ENCODE measurements around the gene GET4. TPM values are rescaled to one million over a fixed set of nuclear protein-coding genes. Genes with fewer than 3 reads are reported as not detected.

GET4 gene
- polyA plus RNA-seq, 1 of the 3 experiments (the other 2 are of a cell fraction): 63.1 TPM

GRCh38 chr7:835485-836401, 40.6 kb upstream of the GET4 start:
- ChIA-PET POLR2A (no interaction called here), CTCF (interaction anchor here (0.6 to 11.8 kb wide), 16 partner anchors 8 to 131 kb away, joined by 3 to 112 read pairs (median 5); partner anchors contain the start of gene GET4)
- no peak overlapping the region for H3K9ac ChIP-seq
- peaks cover 22% of the 10 kb centered on the region for H4K20me1 ChIP-seq (ENCODE audit: insufficient read depth)
- H3K9me3 ChIP-seq: no peaks in the 10 kb centered on the region
- DNase-seq: no peak
- WGBS (ENCODE audit: low lambda C conversion rate): 90% methylated on average over 27 of the region's 27 CpGs
- H3K79me2 ChIP-seq (ENCODE audit: insufficient read depth): peaks cover 88% of the 10 kb centered on the region
- H3K36me3 ChIP-seq (replicated peaks in 1 of 2; ENCODE audit: control insufficient read depth in 1 of 2, insufficient read depth in 2 of 2, low read length in 1 of 2): peaks cover 20 to 33% of the 10 kb centered on the region in 2 experiments
- H3K4me1 ChIP-seq (ENCODE audit: control insufficient read depth in 1 of 2, insufficient read depth in 2 of 2, low read depth in 1 of 2, low read length in 1 of 2): peaks cover 12 to 23% of the 10 kb centered on the region in 2 experiments; a peak in 3 of 4 replicates
- H3K27me3 ChIP-seq (ENCODE audit: insufficient read depth): no peaks in the 10 kb centered on the region
- peaks cover 30% of the 10 kb centered on the region for H3F3A ChIP-seq (replicated peaks; ENCODE audit: insufficient read depth)
- TF ChIP-seq USF1 (IDR thresholded peaks at IDR 0.05; ENCODE audit: borderline replicate concordance, low read depth) (no peak), SMC3 (IDR thresholded peaks at IDR 0.05; ENCODE audit: low read depth, low read length) (no peak), ELF1 (IDR thresholded peaks at IDR 0.05) (no peak)
- TF ChIP-seq, protein P1, sequence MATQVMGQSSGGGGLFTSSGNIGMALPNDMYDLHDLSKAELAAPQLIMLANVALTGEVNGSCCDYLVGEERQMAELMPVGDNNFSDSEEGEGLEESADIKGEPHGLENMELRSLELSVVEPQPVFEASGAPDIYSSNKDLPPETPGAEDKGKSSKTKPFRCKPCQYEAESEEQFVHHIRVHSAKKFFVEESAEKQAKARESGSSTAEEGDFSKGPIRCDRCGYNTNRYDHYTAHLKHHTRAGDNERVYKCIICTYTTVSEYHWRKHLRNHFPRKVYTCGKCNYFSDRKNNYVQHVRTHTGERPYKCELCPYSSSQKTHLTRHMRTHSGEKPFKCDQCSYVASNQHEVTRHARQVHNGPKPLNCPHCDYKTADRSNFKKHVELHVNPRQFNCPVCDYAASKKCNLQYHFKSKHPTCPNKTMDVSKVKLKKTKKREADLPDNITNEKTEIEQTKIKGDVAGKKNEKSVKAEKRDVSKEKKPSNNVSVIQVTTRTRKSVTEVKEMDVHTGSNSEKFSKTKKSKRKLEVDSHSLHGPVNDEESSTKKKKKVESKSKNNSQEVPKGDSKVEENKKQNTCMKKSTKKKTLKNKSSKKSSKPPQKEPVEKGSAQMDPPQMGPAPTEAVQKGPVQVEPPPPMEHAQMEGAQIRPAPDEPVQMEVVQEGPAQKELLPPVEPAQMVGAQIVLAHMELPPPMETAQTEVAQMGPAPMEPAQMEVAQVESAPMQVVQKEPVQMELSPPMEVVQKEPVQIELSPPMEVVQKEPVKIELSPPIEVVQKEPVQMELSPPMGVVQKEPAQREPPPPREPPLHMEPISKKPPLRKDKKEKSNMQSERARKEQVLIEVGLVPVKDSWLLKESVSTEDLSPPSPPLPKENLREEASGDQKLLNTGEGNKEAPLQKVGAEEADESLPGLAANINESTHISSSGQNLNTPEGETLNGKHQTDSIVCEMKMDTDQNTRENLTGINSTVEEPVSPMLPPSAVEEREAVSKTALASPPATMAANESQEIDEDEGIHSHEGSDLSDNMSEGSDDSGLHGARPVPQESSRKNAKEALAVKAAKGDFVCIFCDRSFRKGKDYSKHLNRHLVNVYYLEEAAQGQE (IDR thresholded peaks at IDR 0.05; ENCODE audit: low read depth, low read length): no peak
- H3K4me3 ChIP-seq (ENCODE audit: low read depth in 2 of 2, low read length in 1 of 2): no peak overlapping the region
- no peak overlapping the region for H3K4me2 ChIP-seq
- no peaks in the 10 kb centered on the region for H3K9me2 ChIP-seq
- no peak overlapping the region for H2AFZ ChIP-seq (ENCODE audit: low read depth)
- H3K27ac ChIP-seq (ENCODE audit: low read depth in 2 of 2, low read length in 1 of 2): no peak overlapping the region; a peak in 1 of 4 replicates

DNA sequence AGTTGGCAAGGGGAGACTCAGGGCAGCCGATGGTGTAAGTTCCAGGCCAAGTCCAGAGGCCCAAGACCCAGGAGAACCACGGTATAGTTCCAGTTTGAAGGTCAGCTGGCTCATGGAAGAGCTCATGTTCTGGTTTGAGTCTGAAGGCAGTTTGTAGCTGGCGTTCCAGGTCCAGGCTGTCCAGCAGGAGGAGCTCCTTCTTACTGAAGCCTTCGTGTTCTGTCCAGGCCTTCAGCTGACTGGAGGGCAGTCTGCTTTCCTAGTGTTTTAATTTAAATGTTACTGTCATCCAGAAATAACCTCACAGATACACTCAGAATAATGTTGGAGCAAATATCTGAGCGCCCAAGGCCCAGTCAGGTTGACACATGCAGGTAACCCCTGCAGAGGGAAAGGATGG, 39.9 kb upstream of the GET4 start:
- no peak overlapping the region for H3K4me3 ChIP-seq (ENCODE audit: low read depth in 2 of 2, low read length in 1 of 2)
- 81% methylated on average over 5 of the region's 5 CpGs for WGBS (ENCODE audit: low lambda C conversion rate)
- peaks cover 24% of the 10 kb centered on the region for H3F3A ChIP-seq (replicated peaks; ENCODE audit: insufficient read depth)
- H3K27ac ChIP-seq (ENCODE audit: low read depth in 2 of 2, low read length in 1 of 2): no peak overlapping the region; a peak in 1 of 4 replicates
- CTCF ChIA-PET: interaction anchor here (0.6 to 11.8 kb wide), 17 partner anchors 8 to 131 kb away, joined by 3 to 112 read pairs (median 5); partner anchors contain the start of gene GET4
- no peak overlapping the region for H3K4me2 ChIP-seq
- no peak overlapping the region for H3K9ac ChIP-seq
- peaks cover 10 to 16% of the 10 kb centered on the region in 2 experiments; a peak in 3 of 4 replicates for H3K4me1 ChIP-seq (ENCODE audit: control insufficient read depth in 1 of 2, insufficient read depth in 2 of 2, low read depth in 1 of 2, low read length in 1 of 2)
- no peaks in the 10 kb centered on the region for H3K9me2 ChIP-seq
- H2AFZ ChIP-seq (ENCODE audit: low read depth): no peak overlapping the region
- H3K27me3 ChIP-seq (ENCODE audit: insufficient read depth): no peaks in the 10 kb centered on the region
- no peaks in the 10 kb centered on the region for H3K9me3 ChIP-seq
- DNase-seq: peak; percentile 65
- POLR2A ChIA-PET: no interaction called here
- peaks cover 82% of the 10 kb centered on the region for H3K79me2 ChIP-seq (ENCODE audit: insufficient read depth)
- H3K36me3 ChIP-seq (replicated peaks in 1 of 2; ENCODE audit: control insufficient read depth in 1 of 2, insufficient read depth in 2 of 2, low read length in 1 of 2): peaks cover 20 to 33% of the 10 kb centered on the region in 2 experiments
- H4K20me1 ChIP-seq (ENCODE audit: insufficient read depth): peaks cover 22% of the 10 kb centered on the region
- TF ChIP-seq JUND (IDR thresholded peaks at IDR 0.05) (no peak), USF2 (IDR thresholded peaks at IDR 0.05; ENCODE audit: borderline replicate concordance, low read depth, low read length) (no peak), GABPA (IDR thresholded peaks at IDR 0.05; ENCODE audit: low read depth) (no peak), NRF1 (IDR thresholded peaks at IDR 0.05; ENCODE audit: low read depth, low read length) (no peak), CHD2 (IDR thresholded peaks at IDR 0.05; ENCODE audit: low read length, partially characterized antibody) (no peak), EP300 (IDR thresholded peaks at IDR 0.05; ENCODE audit: borderline replicate concordance in 1 of 2, low read depth in 1 of 2, low read length in 1 of 2) (no peak), POLR2AphosphoS5 (IDR thresholded peaks at IDR 0.05; ENCODE audit: low read depth, low read length) (no peak), RAD21 (IDR thresholded peaks at IDR 0.05; ENCODE audit: low read length) (peak; percentile 63), TAF1 (IDR thresholded peaks at IDR 0.05; ENCODE audit: borderline replicate concordance, low read depth, low read length) (no peak), EZH2phosphoT487 (IDR thresholded peaks at IDR 0.05; ENCODE audit: borderline replicate concordance, low read depth) (no peak), TEAD4 (IDR thresholded peaks at IDR 0.05; ENCODE audit: borderline replicate concordance, insufficient read depth) (no peak), GATA2 (CRISPR knock-in tag; IDR thresholded peaks at IDR 0.05) (no peak), TCF12 (IDR thresholded peaks at IDR 0.05) (no peak)
- TF ChIP-seq, protein P1 (IDR thresholded peaks at IDR 0.05; ENCODE audit: low read depth, low read length): no peak
